ENCODE data around the gene ZNF385A. TPM values are rescaled to one million over a fixed set of nuclear protein-coding genes. Genes with fewer than 3 reads are reported as not detected.

The ZNF385A gene
- total RNA-seq, 2 experiments from 2014 or later = 3.8 to 4.7 TPM

GRCh38 chr12:54357506-54358190 lies 26.9 kb downstream of the ZNF385A start:
- Mint-ChIP-seq H3K4me1 (ENCODE audit: low read depth) (peaks cover 9% of the 10 kb centered on the region), H3K36me3 (ENCODE audit: low read depth) (peaks cover under 1% of the 10 kb centered on the region), H3K27me3 (no peaks in the 10 kb centered on the region), H3K9me3 (no peaks in the 10 kb centered on the region), H3K27ac (no peak overlapping the region), H3K4me3 (no peak overlapping the region)
- no peak for TF ChIP-seq CTCF (IDR thresholded peaks at IDR 0.05)
- peak overlapping the region in 1 of 2 donors; percentile 93 for H3K27ac ChIP-seq (ENCODE audit: low read depth in 1 of 2, low read length in 2 of 2)
- no peaks in the 10 kb centered on the region for H3K36me3 ChIP-seq (ENCODE audit: insufficient read depth, low read length)
- H3K27me3 ChIP-seq (ENCODE audit: control insufficient read depth in 1 of 2, insufficient read depth in 2 of 2, low read length in 2 of 2) = no peaks in the 10 kb centered on the region
- H3K9me3 ChIP-seq (ENCODE audit: control insufficient read depth in 1 of 2, insufficient read depth in 1 of 2, low read length in 2 of 2) = no peaks in the 10 kb centered on the region
- peaks cover 34% of the 10 kb centered on the region for H3K4me1 ChIP-seq (ENCODE audit: insufficient read depth, low read length)
- peak overlapping the region; percentile 78 for H3K4me3 ChIP-seq (ENCODE audit: low read length)
- ATAC-seq (ENCODE audit: poor library complexity) = no peak
- CTCF ChIA-PET = interaction anchor here (0.6 to 3.3 kb wide), 4 partner anchors 11 to 93 kb away, joined by 3 to 23 read pairs (median 5); no protein-coding TSS in a partner anchor
- POLR2A ChIA-PET = interaction anchor here (1.6 to 3.4 kb wide), 4 partner anchors 11 to 77 kb away, joined by 7 to 82 read pairs (median 10); partner anchors contain the start of genes CBX5, COPZ1 and HNRNPA1
- intact Hi-C loops (cut with DNase I, micrococcal nuclease) = loop anchor here in 1 of 2 experiments (2.0 kb wide), 2 partner anchors 21 to 77 kb away; partner anchors contain the start of genes CBX5 and HNRNPA1
- no peak for DNase-seq

GRCh38 chr12:54356951-54357356 lies 27.6 kb downstream of the ZNF385A start:
- H3K4me1 ChIP-seq (ENCODE audit: insufficient read depth, low read length) = peaks cover 39% of the 10 kb centered on the region
- no peaks in the 10 kb centered on the region for H3K27me3 ChIP-seq (ENCODE audit: control insufficient read depth in 1 of 2, insufficient read depth in 2 of 2, low read length in 2 of 2)
- peaks cover 7% of the 10 kb centered on the region for H3K36me3 Mint-ChIP-seq (ENCODE audit: low read depth)
- peaks cover 16% of the 10 kb centered on the region for H3K4me1 Mint-ChIP-seq (ENCODE audit: low read depth)
- H3K9me3 ChIP-seq (ENCODE audit: control insufficient read depth in 1 of 2, insufficient read depth in 1 of 2, low read length in 2 of 2) = no peaks in the 10 kb centered on the region
- H3K4me3 Mint-ChIP-seq = no peak overlapping the region
- no peak overlapping the region for H3K27ac Mint-ChIP-seq
- no peaks in the 10 kb centered on the region for H3K27me3 Mint-ChIP-seq
- DNase-seq (no peak), ATAC-seq (ENCODE audit: poor library complexity) (no peak)
- H3K27ac ChIP-seq (ENCODE audit: low read depth in 1 of 2, low read length in 2 of 2) = no peak overlapping the region
- CTCF ChIA-PET = interaction anchor here (1.1 to 3.3 kb wide), 3 partner anchors 12 to 23 kb away, joined by 5 to 23 read pairs (median 5); no protein-coding TSS in a partner anchor
- intact Hi-C loops (cut with DNase I, micrococcal nuclease) = no loop called here
- TF ChIP-seq CTCF (IDR thresholded peaks at IDR 0.05) = no peak
- POLR2A ChIA-PET = interaction anchor here (1.6 to 3.4 kb wide), 2 partner anchors 32 to 76 kb away, joined by 7 to 82 read pairs; partner anchors contain the start of genes CBX5, COPZ1 and HNRNPA1
- no peaks in the 10 kb centered on the region for H3K36me3 ChIP-seq (ENCODE audit: insufficient read depth, low read length)
- H3K4me3 ChIP-seq (ENCODE audit: low read length) = no peak overlapping the region
- H3K9me3 Mint-ChIP-seq = no peaks in the 10 kb centered on the region

GRCh38 chr12:54356228-54356627 lies 28.3 kb downstream of the ZNF385A start:
- POLR2A ChIA-PET = no interaction called here
- TF ChIP-seq CTCF (IDR thresholded peaks at IDR 0.05) = no peak
- Mint-ChIP-seq H3K36me3 (ENCODE audit: low read depth) (peaks cover 14% of the 10 kb centered on the region), H3K27ac (peak overlapping the region; percentile 7), H3K4me3 (peak overlapping the region; percentile 8), H3K4me1 (ENCODE audit: low read depth) (peaks cover 23% of the 10 kb centered on the region), H3K27me3 (no peaks in the 10 kb centered on the region), H3K9me3 (no peaks in the 10 kb centered on the region)
- intact Hi-C loops (cut with DNase I, micrococcal nuclease) = no loop called here
- DNase-seq = no peak
- peaks cover 4% of the 10 kb centered on the region for H3K36me3 ChIP-seq (ENCODE audit: insufficient read depth, low read length)
- no peaks in the 10 kb centered on the region for H3K9me3 ChIP-seq (ENCODE audit: control insufficient read depth in 1 of 2, insufficient read depth in 1 of 2, low read length in 2 of 2)
- H3K4me1 ChIP-seq (ENCODE audit: insufficient read depth, low read length) = peaks cover 46% of the 10 kb centered on the region
- CTCF ChIA-PET = interaction anchor here (1.8 to 3.3 kb wide), 2 partner anchors 19 to 23 kb away, joined by 5 to 23 read pairs; no protein-coding TSS in a partner anchor
- H3K4me3 ChIP-seq (ENCODE audit: low read length) = no peak overlapping the region
- ATAC-seq (ENCODE audit: poor library complexity) = no peak
- no peak overlapping the region for H3K27ac ChIP-seq (ENCODE audit: low read depth in 1 of 2, low read length in 2 of 2)
- H3K27me3 ChIP-seq (ENCODE audit: control insufficient read depth in 1 of 2, insufficient read depth in 2 of 2, low read length in 2 of 2) = no peaks in the 10 kb centered on the region

Data from CD4-positive, alpha-beta T cell (primary cell).